GM23338 (cell line): ENCODE results near the gene SSMEM1. TPM values are rescaled to one million over a fixed set of nuclear protein-coding genes. Genes with fewer than 3 reads are reported as not detected.

Source experiments
- ATAC-seq: fragments of 200-7000 bp; cut with Tn5 transposase; 3 replicates; pipeline ENCODE4 v1.9.1; 2020
- DNase-seq: peaks from one replicate; pipeline ENCODE4 v3.0.0-alpha.2; 2015; ENCODE audit warnings: low spot score
- H2AFZ ChIP-seq: fragments of 200-600 bp; sonication (generic); 2 replicates; pipeline ENCODE4 v1.8.0; 2016; ENCODE audit warnings: antibody characterized with exemption, mild to moderate bottlenecking, moderate library complexity
- H3F3A ChIP-seq: fragments of 200-600 bp; sonication (generic); replicated peaks from 2 replicates; pipeline ENCODE4 v1.8.0; 2017; ENCODE audit warnings: antibody characterized with exemption, mixed run types, low read depth
- H3K27ac ChIP-seq: fragments of 200-600 bp; sonication (generic); 2 replicates; pipeline ENCODE4 v1.6.1; 2016; ENCODE audit warnings: low read depth
- H3K27me3 ChIP-seq: fragments of 200-600 bp; sonication (generic); 2 replicates; pipeline ENCODE4 v1.8.0; 2016; ENCODE audit warnings: mild to moderate bottlenecking, mixed run types, moderate library complexity; ENCODE audit not compliant: insufficient read depth
- H3K36me3 ChIP-seq: fragments of 200-600 bp; sonication (generic); 2 replicates; pipeline ENCODE4 v1.8.0; 2016; ENCODE audit warnings: mild to moderate bottlenecking; ENCODE audit not compliant: insufficient read depth
- H3K4me1 ChIP-seq: fragments of 200-600 bp; sonication (generic); 2 replicates; pipeline ENCODE4 v1.8.0; 2016; ENCODE audit warnings: mild to moderate bottlenecking, moderate library complexity; ENCODE audit not compliant: insufficient read depth
- H3K4me2 ChIP-seq: fragments of 200-600 bp; sonication (generic); 2 replicates; pipeline ENCODE4 v1.7.1; 2017; ENCODE audit warnings: mixed run types
- H3K4me3 ChIP-seq: fragments of 200-600 bp; sonication (generic); 2 replicates; pipeline ENCODE4 v1.6.1; 2016; ENCODE audit warnings: mixed run types
- H3K79me2 ChIP-seq: fragments of 200-600 bp; sonication (generic); replicated peaks from 2 replicates; pipeline ENCODE4 v1.8.0; 2017; ENCODE audit warnings: mild to moderate bottlenecking; ENCODE audit not compliant: insufficient read depth
- H3K9me2 ChIP-seq: fragments of 200-600 bp; sonication (generic); 2 replicates; pipeline ENCODE4 v1.8.0; 2017; ENCODE audit not compliant: insufficient read depth
- H4K20me1 ChIP-seq: fragments of 200-600 bp; sonication (generic); replicated peaks from 2 replicates; pipeline ENCODE4 v1.8.0; 2017; ENCODE audit warnings: mild to moderate bottlenecking; ENCODE audit not compliant: insufficient read depth
- H3K27ac Mint-ChIP-seq: 2 replicates; pipeline ENCODE4 v1.8.0; 2020; ENCODE audit warnings: inconsistent platforms, mild to moderate bottlenecking, moderate library complexity, mixed read lengths
- H3K27me3 Mint-ChIP-seq: 3 replicates; pipeline ENCODE4 v1.8.0; 2022; ENCODE audit warnings: low read depth, mild to moderate bottlenecking, moderate library complexity, mixed read lengths, inconsistent platforms; ENCODE audit not compliant: insufficient read depth, poor library complexity
- H3K36me3 Mint-ChIP-seq: 3 replicates; pipeline ENCODE4 v1.8.0; 2021; ENCODE audit warnings: low read depth, mild to moderate bottlenecking, inconsistent platforms, moderate library complexity, mixed read lengths
- H3K4me1 Mint-ChIP-seq: 3 replicates; pipeline ENCODE4 v1.8.0; 2020; ENCODE audit warnings: mild to moderate bottlenecking, inconsistent platforms, mixed read lengths
- H3K4me3 Mint-ChIP-seq: 3 replicates; pipeline ENCODE4 v1.8.0; 2021; ENCODE audit warnings: moderate library complexity, mild to moderate bottlenecking, inconsistent platforms, mixed read lengths
- H3K9me3 Mint-ChIP-seq: 3 replicates; pipeline ENCODE4 v1.8.0; 2020; ENCODE audit warnings: moderate library complexity, mild to moderate bottlenecking, inconsistent platforms, mixed read lengths
- CREB1 ChIP-seq: fragments of 250-450 bp; sonication (Bioruptor Pico); IDR thresholded peaks from 2 replicates; pipeline ENCODE4 v1.5.0; 2020; ENCODE audit warnings: low read depth, mild to moderate bottlenecking, moderate library complexity
- CTCF ChIP-seq, 2 experiments: fragments of 200-600 bp in 1 of 2; sonication (generic) in 1 of 2; conservative IDR thresholded peaks; 2 replicates each; pipeline versions ENCODE4 v1.5.1 to v1.6.1; 2016 to 2017; ENCODE audit warnings: antibody characterized with exemption in 2 of 2, low read depth in 2 of 2, mild to moderate bottlenecking in 2 of 2, moderate library complexity in 1 of 2
- ETS1 ChIP-seq: IDR thresholded peaks from 2 replicates; pipeline ENCODE4 v1.6.1; 2016; ENCODE audit warnings: antibody characterized with exemption
- EZH2phosphoT487 ChIP-seq: fragments of 200-600 bp; sonication (generic); IDR thresholded peaks from one replicate; pipeline ENCODE4 v1.8.1; 2018; ENCODE audit warnings: antibody characterized with exemption; ENCODE audit not compliant: unreplicated experiment
- JUNB ChIP-seq: IDR thresholded peaks from one replicate; pipeline ENCODE4 v1.6.1; 2016; ENCODE audit warnings: antibody characterized with exemption; ENCODE audit not compliant: unreplicated experiment
- NANOG ChIP-seq: IDR thresholded peaks from 2 replicates; pipeline ENCODE4 v1.6.1; 2016; ENCODE audit warnings: antibody characterized with exemption, borderline replicate concordance
- POLR2AphosphoS5 ChIP-seq: IDR thresholded peaks from 2 replicates; pipeline ENCODE4 v1.6.1; 2016; ENCODE audit warnings: antibody characterized with exemption, low read depth
- REST ChIP-seq: IDR thresholded peaks from one replicate; pipeline ENCODE4 v1.6.1; 2018; ENCODE audit warnings: antibody characterized with exemption; ENCODE audit not compliant: unreplicated experiment
- STAT1 ChIP-seq: IDR thresholded peaks from one replicate; pipeline ENCODE4 v1.6.1; 2016; ENCODE audit warnings: antibody characterized with exemption; ENCODE audit not compliant: unreplicated experiment
- ZNF114 ChIP-seq: fragments of 250-450 bp; sonication (Bioruptor Pico); IDR thresholded peaks from 2 replicates; pipeline ENCODE4 v1.5.0; 2020; ENCODE audit warnings: mild to moderate bottlenecking, moderate library complexity
- ZNF331 ChIP-seq: fragments of 250-450 bp; sonication (Bioruptor Pico); IDR thresholded peaks from 2 replicates; pipeline ENCODE4 v1.5.0; 2020; ENCODE audit warnings: low read depth, mild to moderate bottlenecking, moderate library complexity
- ZNF462 ChIP-seq: fragments of 250-450 bp; sonication (Bioruptor Pico); IDR thresholded peaks from 2 replicates; pipeline ENCODE4 v1.5.0; 2020; ENCODE audit warnings: mild to moderate bottlenecking, moderate library complexity
- polyA plus RNA-seq: library from polyadenylated mRNA; unstranded; fragments of >200 nt; fragmentation: Nextera tagmentation; extraction: Ambion mirVana; gene quantifications from 2 replicates; pipeline ENCODE4 v1.2.1, GENCODE V29; 2016
- total RNA-seq: library from RNA; depleted of rRNA; stranded (reverse); fragments of >200 nt; shearing (Covaris generic); gene quantifications from 2 replicates; pipeline ENCODE4 v1.2.3, GENCODE V29; 2014

SSMEM1 gene
- total and polyA plus RNA-seq, 2 experiments from 2014 or later: not detected

GRCh38 chr7:130256704-130257103, 49.0 kb downstream of the SSMEM1 start (continued):
- TF ChIP-seq ZNF114 (no peak), EZH2phosphoT487 (no peak), ZNF331 (CRISPR knock-in tag) (no peak), ZNF462 (CRISPR knock-in tag) (no peak), STAT1 (no peak), POLR2AphosphoS5 (no peak)

- no peak overlapping the region for H3K4me2 ChIP-seq
- Mint-ChIP-seq H3K27me3 (peaks cover 7% of the 10 kb centered on the region), H3K4me3 (no peak overlapping the region), H3K9me3 (peaks cover 56% of the 10 kb centered on the region), H3K36me3 (peaks cover 47% of the 10 kb centered on the region; the same call in 2 of the 3 replicates), H3K4me1 (peaks cover 26% of the 10 kb centered on the region), H3K27ac (no peak overlapping the region)
- H3K27ac ChIP-seq: no peak overlapping the region
- no peak overlapping the region for H2AFZ ChIP-seq
- no peak for ATAC-seq
- no peaks in the 10 kb centered on the region; the same call in 1 of the 2 replicates for H3K9me2 ChIP-seq
- H3F3A ChIP-seq: no peaks in the 10 kb centered on the region
- H3K36me3 ChIP-seq: peaks cover 15% of the 10 kb centered on the region
- H4K20me1 ChIP-seq: no peaks in the 10 kb centered on the region
- H3K4me1 ChIP-seq: peaks cover 14% of the 10 kb centered on the region; the same call in 1 of the 2 replicates
- H3K4me3 ChIP-seq: no peak overlapping the region
- H3K27me3 ChIP-seq: no peaks in the 10 kb centered on the region
- no peak for DNase-seq
- no peaks in the 10 kb centered on the region for H3K79me2 ChIP-seq
- TF ChIP-seq NANOG (no peak), STAT1 (no peak), EZH2phosphoT487 (no peak), ETS1 (no peak), POLR2AphosphoS5 (no peak), ZNF331 (CRISPR knock-in tag) (no peak), JUNB (no peak), CTCF (conservative IDR thresholded peaks at IDR 0.05; ENCODE audit: low read depth in 2 of 2) (no peak), REST (no peak), CREB1 (CRISPR knock-in tag) (no peak)
Measured at GRCh38 chr7:130258494-130259078, 50.9 kb downstream of the SSMEM1 start.
